ENCODE measurements around the gene C2orf92. TPM values are rescaled to one million over a fixed set of nuclear protein-coding genes. Genes with fewer than 3 reads are reported as not detected.

Gene C2orf92
- polyA plus RNA-seq, 1 experiment: 2.7 TPM

GRCh38 chr2:97718942-97719341, 49.4 kb downstream of the C2orf92 start:
- ChIA-PET POLR2A (no interaction called here), CTCF (no interaction called here)
- no peaks in the 10 kb centered on the region for H3K36me3 ChIP-seq (ENCODE audit: control insufficient read depth, insufficient read depth, low read length)
- H3K27me3 ChIP-seq (ENCODE audit: control insufficient read depth, insufficient read depth, low read length): no peaks in the 10 kb centered on the region
- TF ChIP-seq, protein P1, sequence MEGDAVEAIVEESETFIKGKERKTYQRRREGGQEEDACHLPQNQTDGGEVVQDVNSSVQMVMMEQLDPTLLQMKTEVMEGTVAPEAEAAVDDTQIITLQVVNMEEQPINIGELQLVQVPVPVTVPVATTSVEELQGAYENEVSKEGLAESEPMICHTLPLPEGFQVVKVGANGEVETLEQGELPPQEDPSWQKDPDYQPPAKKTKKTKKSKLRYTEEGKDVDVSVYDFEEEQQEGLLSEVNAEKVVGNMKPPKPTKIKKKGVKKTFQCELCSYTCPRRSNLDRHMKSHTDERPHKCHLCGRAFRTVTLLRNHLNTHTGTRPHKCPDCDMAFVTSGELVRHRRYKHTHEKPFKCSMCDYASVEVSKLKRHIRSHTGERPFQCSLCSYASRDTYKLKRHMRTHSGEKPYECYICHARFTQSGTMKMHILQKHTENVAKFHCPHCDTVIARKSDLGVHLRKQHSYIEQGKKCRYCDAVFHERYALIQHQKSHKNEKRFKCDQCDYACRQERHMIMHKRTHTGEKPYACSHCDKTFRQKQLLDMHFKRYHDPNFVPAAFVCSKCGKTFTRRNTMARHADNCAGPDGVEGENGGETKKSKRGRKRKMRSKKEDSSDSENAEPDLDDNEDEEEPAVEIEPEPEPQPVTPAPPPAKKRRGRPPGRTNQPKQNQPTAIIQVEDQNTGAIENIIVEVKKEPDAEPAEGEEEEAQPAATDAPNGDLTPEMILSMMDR (IDR thresholded peaks at IDR 0.05; ENCODE audit: insufficient read depth, low read depth, low read length): no peak
- no peak overlapping the region for H3K4me3 ChIP-seq (ENCODE audit: low read depth, low read length)
- DNase-seq (ENCODE audit: low read depth): no peak

- ChIA-PET CTCF (no interaction called here), POLR2A (no interaction called here)
- no peaks in the 10 kb centered on the region for H3K27me3 ChIP-seq (ENCODE audit: control insufficient read depth, insufficient read depth, low read length)
- no peaks in the 10 kb centered on the region for H3K36me3 ChIP-seq (ENCODE audit: control insufficient read depth, insufficient read depth, low read length)
- no peak overlapping the region for H3K4me3 ChIP-seq (ENCODE audit: low read depth, low read length)
- TF ChIP-seq, protein P1 (IDR thresholded peaks at IDR 0.05; ENCODE audit: insufficient read depth, low read depth, low read length): no peak
- no peak for DNase-seq (ENCODE audit: low read depth)
Measured at GRCh38 chr2:97719362-97720155, 50.0 kb downstream of the C2orf92 start.

DNA sequence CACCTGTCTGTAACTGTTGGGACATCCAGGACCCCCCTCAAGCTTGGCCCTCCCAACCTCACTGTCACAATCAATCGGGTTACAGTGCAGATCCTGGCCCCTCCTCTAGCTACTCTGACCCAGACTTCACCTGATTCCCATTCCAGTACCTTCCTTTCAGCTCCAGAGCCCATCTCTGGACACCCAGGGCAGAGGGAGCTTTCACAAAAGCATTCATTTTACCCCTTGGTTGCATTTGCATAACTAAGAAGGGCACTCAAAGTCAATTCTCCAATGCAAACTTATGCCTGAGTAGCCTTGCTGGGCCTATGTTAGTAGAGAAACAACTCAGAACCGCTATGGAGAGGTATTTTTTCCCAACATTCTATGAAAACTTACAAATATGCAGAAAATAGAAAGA, 51.2 kb downstream of the C2orf92 start:
- ChIA-PET CTCF (no interaction called here), POLR2A (no interaction called here)
- no peaks in the 10 kb centered on the region for H3K36me3 ChIP-seq (ENCODE audit: control insufficient read depth, insufficient read depth, low read length)
- TF ChIP-seq, protein P1 (IDR thresholded peaks at IDR 0.05; ENCODE audit: insufficient read depth, low read depth, low read length): no peak
- DNase-seq (ENCODE audit: low read depth): no peak
- no peaks in the 10 kb centered on the region; the same call in 1 of the 2 replicates for H3K27me3 ChIP-seq (ENCODE audit: control insufficient read depth, insufficient read depth, low read length)
- H3K4me3 ChIP-seq (ENCODE audit: low read depth, low read length): no peak overlapping the region

GRCh38 chr2:97722227-97722626, 52.7 kb downstream of the C2orf92 start:
- DNase-seq (ENCODE audit: low read depth): no peak
- ChIA-PET POLR2A (no interaction called here), CTCF (interaction anchor here (0.8 to 1.2 kb wide), 2 partner anchors 18 to 22 kb away, joined by 3 read pairs; no protein-coding TSS in a partner anchor)
- Histone ChIP-seq H3K4me3 (ENCODE audit: low read depth, low read length) (no peak overlapping the region), H3K27me3 (ENCODE audit: control insufficient read depth, insufficient read depth, low read length) (no peaks in the 10 kb centered on the region; the same call in 1 of the 2 replicates), H3K36me3 (ENCODE audit: control insufficient read depth, insufficient read depth, low read length) (no peaks in the 10 kb centered on the region)
- TF ChIP-seq, protein P1 (IDR thresholded peaks at IDR 0.05; ENCODE audit: insufficient read depth, low read depth, low read length): no peak

DNA sequence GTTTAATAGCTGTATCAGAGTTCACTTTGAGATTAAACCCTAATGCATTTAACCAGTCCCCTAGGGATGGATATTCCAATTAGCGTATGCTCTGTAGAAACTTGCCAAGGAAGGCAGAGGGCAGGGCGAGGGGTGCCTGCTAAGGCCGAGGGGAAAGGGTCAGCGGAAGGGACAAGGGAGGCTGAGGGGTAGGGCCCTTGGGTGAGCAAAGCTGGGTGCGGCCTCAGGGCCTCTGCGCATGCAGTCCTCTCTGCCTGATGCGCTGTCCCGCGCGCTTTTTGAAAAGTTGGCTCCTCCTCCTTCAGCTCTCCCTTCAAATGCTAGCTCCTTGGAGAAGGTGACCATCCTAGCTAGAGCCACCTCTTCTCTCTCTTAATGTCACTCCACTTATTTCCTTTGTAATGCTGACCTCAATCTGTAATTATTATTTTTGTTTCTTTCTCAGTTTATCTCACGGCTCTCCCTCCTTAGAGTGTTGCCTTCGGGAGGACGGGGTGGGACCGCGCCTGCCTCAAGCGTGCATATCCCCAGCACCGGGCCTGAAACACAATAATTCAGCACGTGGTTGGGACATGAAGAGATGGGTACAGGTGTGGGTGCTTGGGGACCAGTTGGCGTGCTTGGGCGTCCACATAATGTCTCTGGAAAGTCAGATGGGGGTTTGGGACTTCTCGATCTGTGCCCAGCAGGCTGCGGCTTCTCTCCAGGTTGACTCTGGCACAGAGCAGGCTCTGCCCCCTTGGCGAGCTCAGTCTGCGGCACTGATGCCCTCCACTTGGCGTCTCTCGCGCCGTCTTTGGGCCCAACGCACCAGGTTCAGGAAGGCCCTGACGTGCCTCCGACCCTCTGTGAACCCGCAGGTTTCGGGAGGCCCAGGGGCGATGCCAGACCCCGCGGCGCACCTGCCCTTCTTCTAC, 53.9 kb downstream of the C2orf92 start:
- CTCF ChIA-PET: interaction anchor here (0.9 to 2.0 kb wide), 3 partner anchors 8 to 24 kb away, joined by 3 to 5 read pairs (median 3); no protein-coding TSS in a partner anchor
- POLR2A ChIA-PET: no interaction called here
- TF ChIP-seq, protein P1 (IDR thresholded peaks at IDR 0.05; ENCODE audit: insufficient read depth, low read depth, low read length): no peak
- DNase-seq (ENCODE audit: low read depth): no peak
- Histone ChIP-seq H3K4me3 (ENCODE audit: low read depth, low read length) (no peak overlapping the region), H3K27me3 (ENCODE audit: control insufficient read depth, insufficient read depth, low read length) (no peaks in the 10 kb centered on the region; the same call in 1 of the 2 replicates), H3K36me3 (ENCODE audit: control insufficient read depth, insufficient read depth, low read length) (no peaks in the 10 kb centered on the region)
